Activated CD4-positive, alpha-beta T cell treated with anti-CD3 and anti-CD28 coated beads for 4 hours (primary cell): ENCODE results near the gene ADCY2.

Source experiments
- DNase-seq, 2 donors: peaks; one replicate each; pipeline ENCODE4 v3.0.0-alpha.2; 2020

The ADCY2 gene

DNA sequence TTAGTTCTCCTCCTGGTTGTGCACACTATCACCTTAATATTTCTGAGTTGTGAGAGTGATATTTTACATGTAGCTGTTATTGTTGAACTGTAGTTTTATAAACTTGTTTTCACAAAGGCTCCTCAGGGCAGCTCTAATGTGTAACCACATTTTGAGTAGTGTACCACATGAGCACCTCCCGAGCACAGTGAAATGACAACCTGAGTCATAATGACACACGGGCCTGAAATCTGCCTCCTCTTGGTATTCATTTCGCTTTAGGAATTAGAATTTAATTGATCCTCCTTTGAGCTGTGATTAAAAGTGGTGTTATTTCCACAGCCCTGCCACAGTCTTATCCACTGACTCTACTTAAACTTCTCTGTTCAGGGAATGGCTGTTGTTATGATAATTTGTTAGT lies 480.9 kb downstream of the ADCY2 start:
- no peak for DNase-seq

DNA sequence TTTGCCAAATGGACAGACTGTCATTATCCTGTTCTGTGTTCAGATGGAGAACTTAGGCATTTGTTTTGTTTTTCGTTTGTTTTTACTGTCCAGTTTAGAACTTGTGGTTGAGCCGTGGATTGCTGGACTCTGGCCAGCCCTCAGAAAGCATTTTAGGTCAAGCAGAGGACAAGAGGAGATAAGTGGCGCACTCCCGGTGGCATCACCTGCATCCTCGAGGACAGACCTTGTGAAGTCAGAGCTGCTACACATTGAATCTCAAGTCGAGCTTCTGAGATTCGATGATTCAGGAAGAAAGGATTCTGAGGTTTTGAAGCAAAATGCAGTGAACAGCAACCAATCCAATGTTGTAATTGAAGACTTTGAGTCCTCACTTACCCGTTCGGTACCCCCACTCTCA lies 481.9 kb downstream of the ADCY2 start:
- DNase-seq: no peak

DNA sequence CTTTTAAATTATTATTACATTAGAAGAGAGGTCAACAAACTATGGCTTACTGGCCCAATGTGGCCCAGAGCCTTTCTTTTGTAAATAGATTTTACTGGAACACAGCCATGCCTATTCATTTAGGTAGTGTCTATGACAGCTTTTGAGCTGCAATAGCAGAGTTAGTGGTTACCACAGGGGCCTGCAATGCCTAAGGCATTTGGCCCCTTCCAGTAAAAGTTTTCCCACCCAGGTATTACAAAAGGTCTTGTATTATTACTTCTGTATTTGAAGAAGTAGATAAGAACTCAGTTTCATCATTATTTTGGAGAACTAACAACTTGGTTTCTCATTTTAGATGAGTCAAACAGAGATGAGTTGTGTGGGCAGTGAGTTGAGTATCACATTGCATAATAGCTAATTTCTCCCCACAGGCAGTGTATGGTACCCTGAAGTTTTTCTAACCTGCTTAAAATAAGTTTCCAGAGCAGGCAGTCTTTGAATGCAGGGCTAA lies 482.5 kb downstream of the ADCY2 start:
- no peak for DNase-seq
